HG02678 (cell line): Measurements from ENCODE around the gene MAST4.
"Not testable (repeated sequence)": the region's sequence is repeated elsewhere in the genome, so short reads cannot be mapped to it uniquely, and the experiment has no call there.

Experiments
- ATAC-seq: cut with Tn5 transposase; IDR thresholded peaks from one replicate; pipeline ENCODE4 v1.9.1; 2021; ENCODE audit warnings: mild to moderate bottlenecking, moderate library complexity; ENCODE audit not compliant: unreplicated experiment

MAST4 gene

GRCh38 chr5:67102708-67103107 is 506.5 kb downstream of the MAST4 start:
- no peak for ATAC-seq

GRCh38 chr5:67104859-67105258 is 508.7 kb downstream of the MAST4 start:
- ATAC-seq, result no peak

GRCh38 chr5:67105270-67105669 is 509.1 kb downstream of the MAST4 start:
- ATAC-seq, result no peak

- ATAC-seq, result no peak
Measured at GRCh38 chr5:67106626-67107342, 510.6 kb downstream of the MAST4 start.

- no peak for ATAC-seq
Measured at GRCh38 chr5:67111779-67112178, 515.6 kb downstream of the MAST4 start.

GRCh38 chr5:67115246-67115645 is 519.1 kb downstream of the MAST4 start:
- no peak for ATAC-seq

GRCh38 chr5:67115817-67116216 is 519.6 kb downstream of the MAST4 start:
- ATAC-seq, result no peak

GRCh38 chr5:67118050-67118620 is 521.9 kb downstream of the MAST4 start:
- no peak for ATAC-seq

GRCh38 chr5:67119010-67119409 is 522.8 kb downstream of the MAST4 start:
- ATAC-seq, result no peak

- no peak for ATAC-seq
Measured at GRCh38 chr5:67120032-67120431, 523.8 kb downstream of the MAST4 start.

- no peak for ATAC-seq
Measured at GRCh38 chr5:67123819-67124218, 527.6 kb downstream of the MAST4 start.

GRCh38 chr5:67124556-67124955 is 528.4 kb downstream of the MAST4 start:
- ATAC-seq, result no peak

- not testable (repeated sequence) for ATAC-seq
Measured at GRCh38 chr5:67127347-67127895, 531.2 kb downstream of the MAST4 start.

GRCh38 chr5:67129768-67130167 is 533.6 kb downstream of the MAST4 start:
- no peak for ATAC-seq

GRCh38 chr5:67133217-67133616 is 537.0 kb downstream of the MAST4 start:
- no peak for ATAC-seq

GRCh38 chr5:67133776-67134175 is 537.6 kb downstream of the MAST4 start:
- no peak for ATAC-seq

- ATAC-seq, result no peak
Measured at GRCh38 chr5:67135381-67135984, 539.3 kb downstream of the MAST4 start.

GRCh38 chr5:67139030-67139429 is 542.8 kb downstream of the MAST4 start:
- no peak for ATAC-seq

GRCh38 chr5:67140413-67140812 is 544.2 kb downstream of the MAST4 start:
- no peak for ATAC-seq

GRCh38 chr5:67141644-67142043 is 545.5 kb downstream of the MAST4 start:
- no peak for ATAC-seq

- ATAC-seq, result no peak
Measured at GRCh38 chr5:67142816-67143215, 546.6 kb downstream of the MAST4 start.

- ATAC-seq, result no peak
Measured at GRCh38 chr5:67143549-67143948, 547.4 kb downstream of the MAST4 start.
